Effector memory CD4-positive, alpha-beta T cell (primary cell): Measurements from ENCODE around the gene CAPN2.

Experiments used
- DNase-seq, 3 donors: peaks; one replicate each; pipeline ENCODE4 v3.0.0-alpha.2; 2020
- H3K27ac ChIP-seq: 2 replicates; pipeline ENCODE4 v1.7.0; 2013; ENCODE audit warnings: mild to moderate bottlenecking, low read length, moderate library complexity; ENCODE audit not compliant: insufficient read depth, poor library complexity, severe bottlenecking
- H3K27me3 ChIP-seq: replicated peaks from 2 replicates; pipeline ENCODE4 v1.7.0; 2013; ENCODE audit warnings: mild to moderate bottlenecking, low read length; ENCODE audit not compliant: insufficient read depth, control insufficient read depth, poor library complexity, severe bottlenecking
- H3K36me3 ChIP-seq: 2 replicates; pipeline ENCODE4 v1.7.0; 2013; ENCODE audit warnings: mild to moderate bottlenecking, low read length, moderate library complexity; ENCODE audit not compliant: control insufficient read depth, insufficient read depth
- H3K4me1 ChIP-seq: 2 replicates; pipeline ENCODE4 v1.7.0; 2013; ENCODE audit warnings: low read length, mild to moderate bottlenecking; ENCODE audit not compliant: control insufficient read depth, insufficient read depth, poor library complexity, severe bottlenecking
- H3K4me3 ChIP-seq: 2 replicates; pipeline ENCODE4 v1.7.0; 2013; ENCODE audit warnings: low read length, low read depth, mild to moderate bottlenecking; ENCODE audit not compliant: insufficient read depth, poor library complexity, severe bottlenecking
- H3K9me3 ChIP-seq: 2 replicates; pipeline ENCODE4 v1.7.0; 2013; ENCODE audit warnings: mild to moderate bottlenecking, low read length, moderate library complexity; ENCODE audit not compliant: control insufficient read depth

Gene CAPN2

GRCh38 chr1:223751696-223752095, 39.4 kb downstream of the CAPN2 start:
- no peaks in the 10 kb centered on the region for H3K27me3 ChIP-seq
- DNase-seq: no peak
- no peaks in the 10 kb centered on the region for H3K9me3 ChIP-seq
- no peak overlapping the region for H3K4me3 ChIP-seq
- H3K36me3 ChIP-seq: peaks cover 78% of the 10 kb centered on the region
- peaks cover 8% of the 10 kb centered on the region for H3K4me1 ChIP-seq
- H3K27ac ChIP-seq: no peak overlapping the region

- H3K27me3 ChIP-seq: no peaks in the 10 kb centered on the region
- no peaks in the 10 kb centered on the region for H3K9me3 ChIP-seq
- H3K36me3 ChIP-seq: peaks cover 78% of the 10 kb centered on the region
- DNase-seq: no peak
- H3K4me3 ChIP-seq: no peak overlapping the region
- H3K27ac ChIP-seq: no peak overlapping the region
- H3K4me1 ChIP-seq: peaks cover 8% of the 10 kb centered on the region
Observed at GRCh38 chr1:223752721-223753515, 40.6 kb downstream of the CAPN2 start.

GRCh38 chr1:223754681-223755431, 42.5 kb downstream of the CAPN2 start:
- Histone ChIP-seq H3K27me3 (no peaks in the 10 kb centered on the region), H3K9me3 (no peaks in the 10 kb centered on the region), H3K27ac (no peak overlapping the region), H3K4me3 (no peak overlapping the region), H3K4me1 (no peaks in the 10 kb centered on the region), H3K36me3 (peaks cover 96% of the 10 kb centered on the region)
- DNase-seq: no peak

- H3K27ac ChIP-seq: no peak overlapping the region
- H3K4me3 ChIP-seq: no peak overlapping the region
- H3K4me1 ChIP-seq: no peaks in the 10 kb centered on the region
- H3K36me3 ChIP-seq: peaks cover 98% of the 10 kb centered on the region
- no peaks in the 10 kb centered on the region for H3K9me3 ChIP-seq
- DNase-seq: no peak
- H3K27me3 ChIP-seq: no peaks in the 10 kb centered on the region
Observed at GRCh38 chr1:223755432-223755792, 43.1 kb downstream of the CAPN2 start.

- H3K9me3 ChIP-seq: no peaks in the 10 kb centered on the region
- H3K27ac ChIP-seq: no peak overlapping the region
- H3K4me1 ChIP-seq: no peaks in the 10 kb centered on the region
- no peak overlapping the region for H3K4me3 ChIP-seq
- H3K36me3 ChIP-seq: peaks cover 98% of the 10 kb centered on the region
- DNase-seq: no peak
- H3K27me3 ChIP-seq: no peaks in the 10 kb centered on the region
Observed at GRCh38 chr1:223755992-223756775, 43.8 kb downstream of the CAPN2 start.

- no peaks in the 10 kb centered on the region for H3K9me3 ChIP-seq
- H3K27me3 ChIP-seq: no peaks in the 10 kb centered on the region
- H3K4me3 ChIP-seq: no peak overlapping the region
- H3K27ac ChIP-seq: no peak overlapping the region
- no peaks in the 10 kb centered on the region for H3K4me1 ChIP-seq
- DNase-seq: no peak
- peaks cover 98% of the 10 kb centered on the region for H3K36me3 ChIP-seq
Observed at GRCh38 chr1:223756806-223757700, 44.7 kb downstream of the CAPN2 start.

GRCh38 chr1:223758734-223759133, 46.4 kb downstream of the CAPN2 start:
- Histone ChIP-seq H3K4me3 (no peak overlapping the region), H3K9me3 (no peaks in the 10 kb centered on the region), H3K36me3 (peaks cover 96% of the 10 kb centered on the region), H3K27ac (no peak overlapping the region), H3K27me3 (no peaks in the 10 kb centered on the region), H3K4me1 (no peaks in the 10 kb centered on the region)
- no peak for DNase-seq

- Histone ChIP-seq H3K27ac (no peak overlapping the region), H3K36me3 (peaks cover 95% of the 10 kb centered on the region), H3K4me1 (no peaks in the 10 kb centered on the region), H3K4me3 (no peak overlapping the region), H3K27me3 (no peaks in the 10 kb centered on the region), H3K9me3 (no peaks in the 10 kb centered on the region)
- DNase-seq: no peak
Observed at GRCh38 chr1:223759273-223759672, 46.9 kb downstream of the CAPN2 start.

GRCh38 chr1:223760833-223761232, 48.5 kb downstream of the CAPN2 start:
- Histone ChIP-seq H3K36me3 (peaks cover 94% of the 10 kb centered on the region), H3K27ac (no peak overlapping the region)

More at GRCh38 chr1:223760833-223761232, 48.5 kb downstream of the CAPN2 start:
- Histone ChIP-seq H3K4me3 (no peak overlapping the region), H3K9me3 (no peaks in the 10 kb centered on the region), H3K4me1 (no peaks in the 10 kb centered on the region), H3K27me3 (no peaks in the 10 kb centered on the region)
- DNase-seq: no peak
